GM12801 (cell line): ENCODE results near the gene IGSF9B.

Source experiments
- TF ChIP-seq, protein P1 (sequence below): IDR thresholded peaks from one replicate; pipeline ENCODE4 v1.5.1; 2011; ENCODE audit warnings: control low read depth; ENCODE audit not compliant: insufficient read length; ENCODE audit errors: extremely low read depth

IGSF9B gene

DNA sequence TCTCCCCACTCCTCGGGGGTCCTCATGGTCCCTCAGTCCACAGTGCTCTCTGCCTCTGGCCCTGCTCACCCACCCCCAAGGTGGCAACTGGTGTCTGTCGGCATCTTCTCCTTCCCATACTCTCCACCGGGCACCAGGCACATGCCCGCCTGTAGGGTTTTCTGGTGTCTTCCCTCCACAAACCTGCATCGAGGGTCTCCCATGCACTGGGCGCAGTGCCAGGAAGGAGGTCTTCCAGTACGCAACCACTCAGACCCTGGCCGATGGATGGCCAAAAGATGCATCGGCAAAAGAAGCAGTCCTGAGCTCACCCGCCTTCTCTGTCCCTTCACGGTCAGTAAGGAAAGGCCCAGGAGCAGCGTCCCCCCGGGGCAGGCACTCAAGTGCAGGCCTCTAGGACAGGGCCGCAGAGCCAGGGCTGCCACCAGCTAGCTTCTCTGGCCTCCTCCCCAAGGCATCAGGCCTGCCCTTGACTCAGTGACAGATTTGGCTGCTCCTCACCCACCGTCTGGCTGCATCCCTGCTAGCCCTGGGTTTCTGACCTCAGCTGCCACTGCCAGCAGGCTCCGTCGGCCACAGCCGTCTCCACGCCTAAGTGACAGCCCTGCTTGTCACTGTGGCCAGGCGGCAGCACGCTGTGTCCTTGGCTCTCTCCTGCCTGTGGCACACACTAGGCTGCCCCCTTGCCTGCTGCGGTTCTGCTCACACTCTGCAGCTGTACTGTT lies 32.1 kb upstream of the IGSF9B start:
- TF ChIP-seq, protein P1, sequence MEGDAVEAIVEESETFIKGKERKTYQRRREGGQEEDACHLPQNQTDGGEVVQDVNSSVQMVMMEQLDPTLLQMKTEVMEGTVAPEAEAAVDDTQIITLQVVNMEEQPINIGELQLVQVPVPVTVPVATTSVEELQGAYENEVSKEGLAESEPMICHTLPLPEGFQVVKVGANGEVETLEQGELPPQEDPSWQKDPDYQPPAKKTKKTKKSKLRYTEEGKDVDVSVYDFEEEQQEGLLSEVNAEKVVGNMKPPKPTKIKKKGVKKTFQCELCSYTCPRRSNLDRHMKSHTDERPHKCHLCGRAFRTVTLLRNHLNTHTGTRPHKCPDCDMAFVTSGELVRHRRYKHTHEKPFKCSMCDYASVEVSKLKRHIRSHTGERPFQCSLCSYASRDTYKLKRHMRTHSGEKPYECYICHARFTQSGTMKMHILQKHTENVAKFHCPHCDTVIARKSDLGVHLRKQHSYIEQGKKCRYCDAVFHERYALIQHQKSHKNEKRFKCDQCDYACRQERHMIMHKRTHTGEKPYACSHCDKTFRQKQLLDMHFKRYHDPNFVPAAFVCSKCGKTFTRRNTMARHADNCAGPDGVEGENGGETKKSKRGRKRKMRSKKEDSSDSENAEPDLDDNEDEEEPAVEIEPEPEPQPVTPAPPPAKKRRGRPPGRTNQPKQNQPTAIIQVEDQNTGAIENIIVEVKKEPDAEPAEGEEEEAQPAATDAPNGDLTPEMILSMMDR = no peak

DNA sequence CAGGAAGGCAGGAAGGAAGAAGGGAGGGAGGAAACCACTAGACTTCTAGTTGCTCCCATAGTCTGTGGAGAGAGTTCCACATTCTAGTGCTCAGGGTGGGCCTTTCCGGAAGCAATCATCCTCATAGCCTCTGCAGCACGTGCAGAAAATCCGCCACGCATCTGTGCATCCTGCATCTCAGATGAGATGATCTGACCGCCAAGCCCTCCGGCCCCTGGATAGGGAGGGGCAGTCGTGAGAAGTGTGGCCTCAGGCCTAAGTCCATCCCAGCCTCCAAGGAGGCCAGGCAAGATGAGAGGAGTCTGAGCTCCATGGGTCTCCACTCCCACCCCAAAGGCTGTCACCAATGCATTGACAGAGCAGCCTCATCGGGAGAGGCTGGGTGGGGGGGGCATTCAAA lies 30.4 kb upstream of the IGSF9B start:
- TF ChIP-seq, protein P1 = no peak

DNA sequence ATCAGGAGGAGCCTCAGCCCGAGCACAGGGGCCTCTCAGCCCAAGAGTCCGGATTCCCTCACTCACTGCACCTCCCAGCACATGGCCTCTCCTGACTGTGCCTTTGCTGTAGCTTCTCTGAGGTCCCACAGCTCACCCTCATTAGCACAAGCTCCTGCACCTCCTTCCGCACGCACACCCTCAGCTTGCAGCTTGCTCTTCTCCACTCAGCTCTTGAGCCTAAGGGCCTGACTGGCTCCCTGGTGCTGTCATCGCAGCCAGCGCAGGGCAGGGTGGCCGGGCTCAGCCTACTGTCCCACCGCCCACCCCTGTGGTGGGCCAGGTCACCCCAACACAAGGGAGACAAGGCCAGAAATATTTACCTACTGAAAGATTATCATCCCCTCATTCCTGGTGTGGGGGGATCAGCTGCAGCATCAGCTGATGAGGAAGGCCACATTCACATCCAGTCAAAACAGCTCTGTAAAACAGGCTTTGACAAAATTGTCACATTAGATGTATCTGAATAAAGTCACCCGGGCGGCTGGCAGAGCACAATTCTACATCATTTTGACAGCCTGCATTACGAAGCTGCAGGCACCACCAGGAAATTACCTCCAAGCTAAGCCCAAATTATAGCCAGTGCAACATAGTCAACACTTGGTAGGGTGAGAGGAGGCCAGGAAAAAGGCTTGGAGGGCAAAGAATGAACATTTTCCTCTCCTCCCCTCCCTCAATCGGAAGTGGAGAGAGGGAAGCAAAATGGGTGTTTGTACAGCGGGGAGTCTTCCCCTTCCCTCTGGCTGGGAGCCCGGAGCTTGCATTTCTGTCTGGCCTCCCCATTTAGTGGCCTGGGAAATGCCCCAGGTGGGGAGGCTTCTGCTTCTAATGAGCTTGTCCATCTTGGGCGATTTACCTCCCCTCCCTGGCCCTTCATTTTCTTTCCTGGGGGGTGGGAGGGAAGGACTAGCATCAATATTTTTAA lies 29.5 kb upstream of the IGSF9B start:
- TF ChIP-seq, protein P1 = no peak

DNA sequence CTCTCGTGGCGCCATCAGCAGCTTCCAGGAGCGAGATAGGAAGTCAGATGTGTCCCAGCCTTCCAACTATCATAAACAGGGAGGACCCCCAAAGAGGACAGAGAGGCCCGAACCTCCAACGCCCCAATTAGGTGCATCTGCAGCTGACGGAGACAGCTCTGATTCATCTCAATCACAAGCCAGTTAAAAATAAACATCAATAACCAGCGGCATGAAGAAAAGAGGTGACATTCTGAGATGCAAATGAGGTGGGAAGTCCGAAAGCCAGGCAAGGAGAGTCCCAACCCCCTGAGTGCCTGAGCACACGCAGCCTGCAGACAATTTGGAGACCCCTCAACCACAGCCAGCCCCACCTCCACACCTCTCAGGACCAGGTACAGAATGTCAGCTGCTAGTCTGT lies 28.1 kb upstream of the IGSF9B start:
- TF ChIP-seq, protein P1 = no peak

DNA sequence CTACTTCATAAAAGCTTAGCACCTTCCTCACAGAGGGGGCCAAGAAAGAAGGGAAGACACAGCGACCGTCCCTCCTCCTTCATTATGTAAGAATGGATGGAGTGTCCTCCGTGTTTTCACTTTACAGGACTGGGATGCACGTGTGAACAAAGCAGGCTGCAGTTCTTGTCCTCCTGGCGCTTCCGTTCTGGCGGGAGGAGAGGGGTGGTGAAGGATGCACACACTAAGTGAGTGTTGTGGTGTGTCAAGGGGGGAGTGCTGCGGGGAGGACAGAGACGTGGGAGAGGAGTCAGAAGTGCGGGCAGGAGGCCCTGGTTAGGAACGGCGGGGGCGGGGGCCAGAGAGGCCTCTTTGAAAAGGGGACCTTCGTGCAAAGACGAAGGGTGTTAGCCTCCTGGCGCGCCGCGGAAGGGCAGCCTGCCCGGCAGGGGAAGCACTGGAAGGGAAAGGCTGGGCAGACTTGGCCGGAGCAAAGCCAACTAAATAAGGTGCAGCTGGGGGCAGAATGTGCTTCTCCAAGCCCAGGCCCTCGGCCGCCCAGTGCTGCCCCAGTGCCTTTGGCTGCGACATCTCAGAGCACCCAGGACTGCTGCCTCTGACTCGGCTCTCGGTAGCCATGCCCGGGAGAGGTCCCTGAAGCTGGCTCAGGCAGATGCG lies 27.0 kb upstream of the IGSF9B start:
- TF ChIP-seq, protein P1 = no peak

- TF ChIP-seq, protein P1 = no peak
Observed at GRCh38 chr11:133982876-133983275, 26.1 kb upstream of the IGSF9B start.

GRCh38 chr11:133982151-133982550 lies 25.4 kb upstream of the IGSF9B start:
- TF ChIP-seq, protein P1 = no peak
